Fibroblast of lung (primary cell): ENCODE measurements around the gene ALS2CL.

Source experiments
- EZH2 ChIP-seq: IDR thresholded peaks from 2 replicates; pipeline ENCODE4 v1.5.1; 2012; ENCODE audit warnings: low read length, control low read depth, mild to moderate bottlenecking; ENCODE audit errors: missing control alignments
- TF ChIP-seq, protein P1 (sequence below), 2 donors: IDR thresholded peaks in 1 of 2; conservative IDR thresholded peaks in 1 of 2; 1 replicate in 1 of 2; 2 replicates in 1 of 2; pipeline ENCODE4 v1.5.1; 2011 to 2012; ENCODE audit warnings: low read length in 2 of 2, control low read depth in 1 of 2, inconsistent platforms in 1 of 2, low read depth in 1 of 2, mild to moderate bottlenecking in 1 of 2

DNA sequence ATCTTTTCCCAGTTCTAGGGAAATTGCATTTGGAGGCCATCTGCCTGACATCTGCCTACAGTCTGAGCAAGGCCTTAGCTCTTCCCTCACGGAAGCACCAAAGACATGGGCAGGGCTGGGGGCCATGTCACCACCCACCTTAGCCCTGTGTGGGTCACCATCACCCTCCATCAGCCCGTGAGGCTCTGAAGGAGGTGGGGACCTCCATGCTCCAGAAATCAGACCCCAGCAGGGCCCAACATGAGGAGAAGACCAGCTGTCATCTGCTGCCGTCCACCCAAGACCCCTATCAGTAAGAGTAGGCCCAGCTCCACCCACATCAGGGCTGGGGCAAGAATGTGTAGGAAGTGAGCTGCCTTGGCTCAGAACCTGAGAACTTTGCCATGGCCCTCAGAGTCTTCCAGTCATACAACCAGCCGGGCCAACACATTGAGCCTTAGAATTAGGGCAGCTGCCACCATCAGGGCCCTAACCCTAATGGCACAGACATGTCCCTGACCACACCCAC is 9.6 kb upstream of the ALS2CL start:
- TF ChIP-seq, protein P1, sequence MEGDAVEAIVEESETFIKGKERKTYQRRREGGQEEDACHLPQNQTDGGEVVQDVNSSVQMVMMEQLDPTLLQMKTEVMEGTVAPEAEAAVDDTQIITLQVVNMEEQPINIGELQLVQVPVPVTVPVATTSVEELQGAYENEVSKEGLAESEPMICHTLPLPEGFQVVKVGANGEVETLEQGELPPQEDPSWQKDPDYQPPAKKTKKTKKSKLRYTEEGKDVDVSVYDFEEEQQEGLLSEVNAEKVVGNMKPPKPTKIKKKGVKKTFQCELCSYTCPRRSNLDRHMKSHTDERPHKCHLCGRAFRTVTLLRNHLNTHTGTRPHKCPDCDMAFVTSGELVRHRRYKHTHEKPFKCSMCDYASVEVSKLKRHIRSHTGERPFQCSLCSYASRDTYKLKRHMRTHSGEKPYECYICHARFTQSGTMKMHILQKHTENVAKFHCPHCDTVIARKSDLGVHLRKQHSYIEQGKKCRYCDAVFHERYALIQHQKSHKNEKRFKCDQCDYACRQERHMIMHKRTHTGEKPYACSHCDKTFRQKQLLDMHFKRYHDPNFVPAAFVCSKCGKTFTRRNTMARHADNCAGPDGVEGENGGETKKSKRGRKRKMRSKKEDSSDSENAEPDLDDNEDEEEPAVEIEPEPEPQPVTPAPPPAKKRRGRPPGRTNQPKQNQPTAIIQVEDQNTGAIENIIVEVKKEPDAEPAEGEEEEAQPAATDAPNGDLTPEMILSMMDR (conservative IDR thresholded peaks at IDR 0.05 in 1 of 2, IDR thresholded peaks at IDR 0.05 in 1 of 2; ENCODE audit: low read depth in 1 of 2, low read length in 2 of 2), result no peak
- no peak for TF ChIP-seq EZH2
